Measurements from ENCODE around the gene CCT2. TPM values are rescaled to one million over a fixed set of nuclear protein-coding genes. Genes with fewer than 3 reads are reported as not detected.

Gene CCT2
- 275 to 396 TPM (median 294 TPM) in 5 replicates for total RNA-seq (2022; extraction: Qiagen RNA extraction)

GRCh38 chr12:69585189-69586062, at the start of gene CCT2:
Gene CCT2 (plus strand): TSS chr12:69585459. CDS start chr12:69585522, 63 bp downstream.

GRCh38 chr12:69610729-69611128, 25.5 kb downstream of the CCT2 start, which contains the start of gene LRRC10:
Gene LRRC10 (minus strand): TSS chr12:69610907. CDS start chr12:69610838, 69 bp downstream.

Other genes starting within 250 kb of the CCT2 start
- gene LYZ, start 237.1 kb upstream of the CCT2 start, total RNA-seq (2022; extraction: Qiagen RNA extraction) = 0.05 to 0.37 TPM in 2 of 5 replicates, not detected in the others
- gene YEATS4, start 225.7 kb upstream of the CCT2 start, total RNA-seq (2022; extraction: Qiagen RNA extraction) = 28.5 to 64.1 TPM (median 33.6 TPM) in 5 replicates
- gene FRS2, start 115.1 kb upstream of the CCT2 start, total RNA-seq (2022; extraction: Qiagen RNA extraction) = 8.0 to 14.8 TPM (median 10.5 TPM) in 5 replicates
- not detected in 5 replicates for gene LRRC10, start 25.4 kb downstream of the CCT2 start, total RNA-seq (2022; extraction: Qiagen RNA extraction)
- 0.90 to 2.0 TPM (median 1.2 TPM) in 5 replicates for gene BEST3, start 113.8 kb downstream of the CCT2 start, total RNA-seq (2022; extraction: Qiagen RNA extraction)
- gene RAB3IP, start 153.4 kb downstream of the CCT2 start, total RNA-seq (2022; extraction: Qiagen RNA extraction) = 12.1 to 16.4 TPM (median 15.6 TPM) in 5 replicates
- gene MYRFL, start 239.8 kb downstream of the CCT2 start, total RNA-seq (2022; extraction: Qiagen RNA extraction) = 0.02 to 0.06 TPM in 2 of 5 replicates, not detected in the others

Data from A549 treated with Hydrocortisone at 1 μM for 4 hours (cell line).